ENCODE measurements around the gene ADCYAP1.

The ADCYAP1 gene

DNA sequence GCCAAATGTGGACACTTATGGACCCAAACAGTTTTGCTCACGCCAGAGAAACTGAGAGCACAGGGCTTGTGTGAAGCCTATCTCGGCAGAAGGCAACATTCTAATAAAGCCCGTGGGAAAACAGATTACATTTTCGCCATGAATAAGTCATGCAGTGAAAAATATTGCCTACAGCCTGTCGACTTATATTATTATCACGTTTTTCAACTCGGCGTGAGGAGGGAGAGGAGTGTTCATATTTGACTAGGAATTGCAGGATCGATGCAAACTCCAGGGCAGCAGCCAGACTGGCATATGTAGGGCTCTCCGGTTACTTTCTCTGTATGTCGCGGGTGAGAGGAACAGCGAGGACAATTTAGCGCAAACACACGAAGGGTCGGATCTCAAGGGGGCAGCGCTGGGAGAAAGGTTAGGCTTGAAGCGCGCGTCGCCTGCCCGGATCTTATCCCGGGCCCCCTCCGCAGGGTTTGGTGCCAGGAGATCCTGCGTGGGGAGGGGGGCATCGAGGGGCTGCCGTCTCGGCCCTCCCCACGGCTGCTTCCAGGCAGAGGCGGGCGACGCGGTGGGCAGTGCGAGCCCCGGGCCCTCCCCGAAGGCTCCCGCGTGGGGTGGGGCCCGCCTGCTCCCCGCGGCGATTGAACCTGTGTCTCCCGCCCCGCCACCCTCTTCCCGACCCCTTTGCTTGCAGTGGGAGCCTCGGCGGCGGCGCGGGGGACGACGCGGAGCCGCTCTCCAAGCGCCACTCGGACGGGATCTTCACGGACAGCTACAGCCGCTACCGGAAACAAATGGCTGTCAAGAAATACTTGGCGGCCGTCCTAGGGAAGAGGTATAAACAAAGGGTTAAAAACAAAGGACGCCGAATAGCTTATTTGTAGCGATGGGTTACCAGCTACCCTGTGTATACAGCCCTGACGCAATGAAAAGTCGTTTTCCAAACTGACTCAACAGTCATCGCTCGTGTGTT lies 4.4 kb downstream of the ADCYAP1 start:
- peak; percentile 44 for DNase-seq

DNA sequence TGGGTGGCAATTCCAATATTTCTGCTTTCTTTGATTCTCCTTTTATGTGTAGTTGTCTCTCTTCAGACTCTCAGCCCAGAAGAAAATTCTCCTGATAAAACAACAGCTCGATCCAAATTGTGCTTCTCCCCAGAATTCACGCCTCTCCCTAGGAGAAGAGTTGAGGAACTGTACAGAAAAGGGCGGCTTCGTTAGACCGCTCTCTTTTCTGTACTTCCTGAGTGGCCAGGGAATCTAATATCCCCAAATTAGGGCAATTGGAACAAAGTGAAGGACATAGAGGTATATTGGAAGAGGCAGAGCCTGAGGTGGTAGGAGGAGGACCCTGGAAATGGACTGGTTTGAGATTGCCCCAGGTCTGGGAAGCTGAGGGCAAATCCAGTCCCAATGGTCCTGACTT lies 5.6 kb downstream of the ADCYAP1 start:
- no peak for DNase-seq

DNA sequence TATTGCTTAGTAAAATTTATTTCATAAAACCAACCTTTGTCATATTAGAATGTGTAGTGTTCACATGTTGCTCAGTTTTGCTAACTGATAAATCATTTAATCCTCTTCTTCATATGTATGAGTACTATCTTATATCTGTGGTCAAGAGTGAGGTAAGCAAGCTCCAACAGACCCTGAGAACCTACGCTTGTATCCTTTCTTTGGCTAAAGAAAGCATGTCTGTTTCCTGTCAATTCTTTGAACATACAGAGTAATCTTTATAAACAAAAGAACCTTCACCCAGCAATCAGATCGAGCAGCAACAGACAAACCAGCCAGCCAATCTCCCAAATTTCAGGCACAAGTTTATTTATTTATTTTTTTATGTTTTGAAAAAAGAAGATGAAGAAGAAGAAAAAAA lies 6.4 kb downstream of the ADCYAP1 start:
- no peak for DNase-seq

DNA sequence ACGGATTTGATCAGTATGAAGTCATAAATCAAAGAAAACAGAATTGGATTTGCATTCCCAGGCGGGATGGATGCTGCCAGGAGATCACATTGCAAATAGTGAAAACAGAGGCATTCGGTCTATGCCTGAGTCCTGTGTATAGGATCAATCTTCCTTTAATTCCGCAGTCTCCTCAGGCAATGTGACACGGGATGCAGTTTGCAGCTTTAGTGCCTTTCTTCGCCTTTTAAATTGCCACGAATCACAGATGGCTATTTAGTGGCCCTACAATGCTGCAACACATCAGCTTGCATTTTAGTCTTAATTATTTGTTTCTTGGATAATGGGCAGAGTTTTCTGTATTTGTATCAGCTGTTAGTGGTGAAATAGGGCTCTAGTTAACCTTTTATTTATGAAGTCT lies 6.8 kb downstream of the ADCYAP1 start:
- no peak for DNase-seq

DNA sequence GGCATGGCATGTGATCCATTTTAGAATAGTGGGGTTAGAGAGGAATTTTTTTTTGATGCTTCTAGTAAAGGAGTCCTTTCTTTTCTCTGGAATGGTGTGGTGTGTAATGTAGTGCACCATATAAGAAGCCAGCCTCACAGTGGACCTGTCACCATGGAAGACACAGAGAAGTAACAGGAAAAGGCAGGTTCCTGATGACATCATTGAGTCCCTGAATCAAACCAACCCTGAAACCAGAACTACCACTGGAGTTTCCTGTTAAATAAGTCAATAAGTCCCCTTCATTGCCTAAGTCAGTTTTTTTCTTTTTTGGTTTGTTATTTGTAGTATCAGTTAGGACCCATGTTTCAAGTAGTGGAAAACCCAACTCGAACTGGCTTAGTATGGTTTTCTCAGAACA lies 11.9 kb downstream of the ADCYAP1 start:
- DNase-seq, result no peak

DNA sequence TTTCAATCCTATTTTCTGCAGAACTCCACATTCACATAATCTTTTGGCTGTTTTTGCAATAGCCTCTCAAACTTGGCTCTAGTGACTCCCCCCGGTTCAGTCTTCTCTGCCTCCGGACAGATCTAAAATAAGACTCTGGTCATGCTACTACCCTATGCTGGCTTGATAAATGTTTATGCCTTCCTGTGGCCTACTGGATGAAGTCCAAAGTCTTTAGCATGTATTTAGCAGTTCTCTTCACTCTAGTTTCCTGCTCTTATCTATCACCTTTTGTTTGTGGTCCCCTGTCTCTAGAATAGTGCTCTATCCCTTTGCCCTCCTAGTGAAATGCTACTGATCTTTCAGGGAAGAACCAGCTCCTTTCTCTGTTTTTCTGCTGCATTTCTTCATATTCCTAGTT lies 14.4 kb downstream of the ADCYAP1 start:
- DNase-seq, result no peak

DNA sequence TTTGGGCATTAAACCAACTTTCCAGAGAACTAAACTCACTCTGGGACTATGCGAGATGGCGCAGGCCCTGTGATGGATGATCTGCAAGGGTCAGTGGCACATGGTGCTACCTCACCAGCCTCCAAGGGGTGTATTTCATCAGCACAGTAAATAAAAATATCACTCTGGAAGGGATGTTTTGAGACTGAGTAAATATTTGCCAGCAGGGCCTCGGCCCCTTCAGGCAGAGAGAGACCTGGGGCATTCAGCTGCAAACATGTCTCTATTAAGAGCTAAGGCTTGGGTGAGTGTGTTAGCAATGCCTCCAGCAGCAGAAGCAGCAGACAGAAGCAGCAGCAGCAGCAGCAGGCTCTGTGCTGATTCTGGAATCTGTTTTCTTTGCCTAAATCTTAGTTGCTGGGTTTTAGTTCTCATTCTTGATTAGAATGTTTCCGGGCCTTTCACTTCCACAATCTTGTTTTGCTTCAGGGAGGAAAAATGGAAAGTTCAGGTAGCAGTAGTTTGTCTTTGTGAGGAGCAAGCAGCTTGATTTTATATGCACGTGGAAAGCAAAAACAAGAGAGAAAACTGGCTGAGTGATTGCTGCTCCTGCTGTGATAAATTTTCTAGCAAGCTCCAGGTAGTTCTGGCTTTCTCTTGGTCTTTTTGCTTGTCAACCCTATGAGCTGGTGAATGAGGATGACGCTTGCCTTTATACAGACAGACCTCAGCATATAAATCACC lies 18.6 kb downstream of the ADCYAP1 start:
- DNase-seq, result no peak

DNA sequence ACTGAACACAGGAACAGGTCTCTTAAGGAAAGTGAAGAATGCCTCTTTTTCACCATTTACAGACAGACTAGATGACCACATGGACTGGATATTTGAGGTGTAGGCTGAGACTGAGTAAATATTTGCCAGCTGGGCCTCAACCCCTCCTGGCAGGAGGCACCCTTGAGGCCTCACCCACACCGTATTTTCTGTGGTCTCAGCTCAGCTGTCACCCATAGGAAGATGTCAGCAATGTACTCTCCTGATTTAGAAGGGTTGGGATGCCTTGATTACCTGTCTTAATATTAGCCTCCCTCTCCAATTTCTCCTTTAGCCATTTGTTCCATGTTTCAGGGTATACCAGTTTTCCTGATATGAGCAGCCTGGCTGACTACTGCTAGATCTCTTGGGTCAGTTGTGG lies 20.3 kb downstream of the ADCYAP1 start:
- no peak for DNase-seq

DNA sequence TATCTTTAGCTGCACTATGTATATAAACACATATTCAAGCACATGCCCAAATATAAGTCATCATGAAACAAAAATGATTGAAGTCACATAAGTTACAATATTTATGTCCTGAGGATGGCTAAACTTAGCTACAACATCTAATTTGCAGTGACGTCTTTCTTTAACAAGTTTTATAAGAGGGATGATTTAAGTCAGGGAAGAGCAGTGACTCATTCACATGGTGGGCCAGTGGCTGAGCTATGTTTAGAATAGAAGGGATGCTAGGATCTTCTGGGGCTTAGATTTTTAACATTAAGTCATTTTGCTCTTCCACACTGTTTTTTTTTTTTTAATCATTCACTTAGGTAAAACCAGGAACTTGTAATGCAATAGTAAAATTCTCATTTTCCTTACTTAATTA lies 22.3 kb downstream of the ADCYAP1 start:
- no peak for DNase-seq

DNA sequence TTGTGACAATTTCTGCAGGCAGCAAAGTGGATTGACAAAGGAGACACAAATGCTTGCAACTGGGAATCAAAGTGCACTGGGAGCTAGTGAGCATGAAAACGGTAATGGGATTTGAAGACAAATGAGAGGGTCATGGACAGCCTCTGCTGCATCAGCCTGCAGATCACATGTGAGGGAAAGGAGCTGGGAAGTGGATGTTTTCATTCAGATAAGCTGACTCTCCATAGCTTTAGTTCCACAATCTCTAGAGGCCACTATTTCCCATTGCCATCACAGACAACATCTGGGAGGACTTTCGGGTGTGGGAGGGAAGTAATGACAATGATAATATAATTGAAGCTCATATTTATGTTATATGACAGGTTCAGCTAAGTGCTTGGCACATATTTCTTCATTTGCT lies 28.4 kb downstream of the ADCYAP1 start:
- DNase-seq, result no peak

DNA sequence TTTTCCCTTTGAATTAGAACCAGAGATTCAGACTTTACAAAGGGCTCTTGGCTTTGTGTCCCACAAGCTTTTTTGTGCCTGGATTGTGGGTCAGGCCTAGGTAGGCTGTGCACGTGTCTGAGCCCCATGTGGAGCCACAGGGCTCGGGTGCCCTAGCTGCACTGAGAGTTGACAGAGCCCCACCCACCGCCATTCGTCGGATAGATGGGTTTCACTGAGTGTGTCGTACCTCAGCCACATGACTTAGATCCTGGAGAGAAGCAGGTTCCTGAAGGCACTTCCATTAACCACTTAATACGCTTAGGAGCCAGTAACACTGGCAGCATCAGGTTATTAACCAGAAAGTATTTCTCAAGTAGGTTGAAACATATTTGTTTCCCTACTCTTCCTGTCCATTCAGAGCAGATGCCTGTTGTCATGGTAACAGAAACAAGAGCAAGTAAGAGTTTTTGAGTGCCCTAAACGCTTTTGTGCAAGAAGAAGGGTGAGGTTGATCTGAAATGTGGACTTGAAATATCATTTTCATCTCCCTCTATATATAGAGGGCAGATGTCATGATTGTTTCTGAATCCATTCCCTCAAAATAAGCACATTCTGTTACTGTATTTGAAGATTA lies 30.0 kb downstream of the ADCYAP1 start:
- DNase-seq, result no peak

DNA sequence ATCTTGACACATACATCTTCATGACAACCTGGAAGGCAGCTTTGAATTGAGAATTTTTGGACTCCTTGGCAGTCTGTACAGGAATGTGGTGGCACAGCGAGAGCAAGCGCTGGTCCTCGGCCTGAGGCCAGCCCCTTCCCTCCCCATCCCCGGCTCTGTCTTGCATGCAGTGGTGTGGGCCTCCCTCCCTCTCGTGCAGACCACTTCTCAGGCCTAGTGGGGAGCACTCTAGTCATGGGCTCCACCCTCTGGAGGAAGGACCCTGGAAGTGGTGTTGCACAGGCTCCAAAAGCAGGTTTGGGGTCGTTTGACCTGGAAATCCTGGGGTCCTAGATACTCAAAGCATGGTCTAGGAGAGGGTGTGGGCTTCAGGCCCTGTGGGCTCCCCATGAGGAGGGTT lies 32.3 kb downstream of the ADCYAP1 start:
- no peak for DNase-seq

DNA sequence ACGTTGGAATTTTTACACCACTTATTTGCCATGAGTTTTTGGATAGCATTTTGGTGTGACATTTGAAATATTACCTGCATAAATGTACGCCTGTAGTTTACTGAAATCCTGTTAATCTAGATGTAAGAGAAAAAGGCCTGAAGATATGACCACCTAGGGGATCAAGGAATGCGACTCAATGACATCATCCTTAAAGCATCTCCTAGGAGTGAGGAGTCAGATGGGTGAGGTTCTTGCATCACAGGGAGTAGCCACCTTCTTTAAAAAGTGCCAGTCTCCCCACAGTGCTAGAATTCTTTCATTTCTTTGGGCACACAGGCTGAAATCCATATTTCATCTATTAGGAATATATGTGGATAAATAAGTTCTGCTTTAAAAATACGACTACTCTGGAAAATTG lies 34.5 kb downstream of the ADCYAP1 start:
- no peak for DNase-seq

DNA sequence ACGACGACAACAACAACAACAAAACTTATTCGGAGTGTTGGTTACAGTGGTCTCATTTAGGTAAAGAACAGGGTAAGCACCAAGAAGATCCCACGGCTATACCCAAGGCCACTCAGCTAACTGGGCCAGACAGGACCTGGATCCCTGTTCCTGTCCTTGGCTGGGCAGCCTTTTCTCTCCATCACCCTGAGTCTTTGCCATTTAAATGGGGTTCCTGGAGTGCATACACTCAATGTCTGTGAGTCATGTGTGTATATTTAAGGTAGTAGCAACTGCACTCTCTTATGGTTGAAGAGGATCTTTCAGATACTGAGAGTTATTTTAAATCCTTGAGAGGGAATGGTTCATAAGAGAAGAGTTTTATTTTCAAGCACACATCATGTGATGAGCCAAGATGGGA lies 35.3 kb downstream of the ADCYAP1 start:
- DNase-seq, result no peak

DNA sequence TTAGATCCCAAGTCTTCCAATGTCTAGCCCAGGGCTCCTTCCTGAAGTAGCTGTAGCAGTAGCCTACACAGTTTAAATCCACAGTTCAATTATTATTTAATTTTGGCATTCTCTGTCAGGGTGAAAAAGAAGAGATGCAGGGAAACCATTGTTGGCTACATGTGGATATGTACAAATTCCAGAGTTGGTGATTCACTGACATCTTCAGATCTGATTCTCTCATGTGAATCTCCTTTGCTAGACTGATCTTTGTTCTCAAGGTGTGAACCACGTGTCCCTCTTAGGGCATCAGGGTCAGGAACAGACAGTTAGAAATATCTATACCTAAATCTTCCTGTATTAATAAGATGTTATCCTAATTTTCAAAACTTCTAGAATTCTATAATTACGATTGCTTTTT lies 36.7 kb downstream of the ADCYAP1 start:
- DNase-seq, result no peak

DNA sequence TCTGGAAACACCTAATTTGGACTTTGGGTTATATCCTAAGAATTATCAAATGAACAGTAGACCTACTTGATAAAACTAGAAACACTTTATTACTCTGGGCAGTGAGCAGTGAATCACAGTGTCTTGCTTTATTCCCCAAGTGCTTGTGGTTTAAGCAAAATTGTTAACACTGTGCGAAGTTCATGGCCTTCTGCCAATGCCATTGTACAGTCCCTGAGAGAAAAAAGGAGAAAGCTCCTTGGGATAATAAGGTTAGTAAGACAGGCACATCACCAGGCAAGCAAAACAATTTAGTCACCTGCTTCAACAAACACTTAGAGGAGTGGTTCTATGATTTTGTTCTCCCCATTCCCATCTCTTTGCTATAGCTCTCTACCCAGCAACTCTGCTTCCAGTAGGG lies 39.8 kb downstream of the ADCYAP1 start:
- DNase-seq, result no peak

DNA sequence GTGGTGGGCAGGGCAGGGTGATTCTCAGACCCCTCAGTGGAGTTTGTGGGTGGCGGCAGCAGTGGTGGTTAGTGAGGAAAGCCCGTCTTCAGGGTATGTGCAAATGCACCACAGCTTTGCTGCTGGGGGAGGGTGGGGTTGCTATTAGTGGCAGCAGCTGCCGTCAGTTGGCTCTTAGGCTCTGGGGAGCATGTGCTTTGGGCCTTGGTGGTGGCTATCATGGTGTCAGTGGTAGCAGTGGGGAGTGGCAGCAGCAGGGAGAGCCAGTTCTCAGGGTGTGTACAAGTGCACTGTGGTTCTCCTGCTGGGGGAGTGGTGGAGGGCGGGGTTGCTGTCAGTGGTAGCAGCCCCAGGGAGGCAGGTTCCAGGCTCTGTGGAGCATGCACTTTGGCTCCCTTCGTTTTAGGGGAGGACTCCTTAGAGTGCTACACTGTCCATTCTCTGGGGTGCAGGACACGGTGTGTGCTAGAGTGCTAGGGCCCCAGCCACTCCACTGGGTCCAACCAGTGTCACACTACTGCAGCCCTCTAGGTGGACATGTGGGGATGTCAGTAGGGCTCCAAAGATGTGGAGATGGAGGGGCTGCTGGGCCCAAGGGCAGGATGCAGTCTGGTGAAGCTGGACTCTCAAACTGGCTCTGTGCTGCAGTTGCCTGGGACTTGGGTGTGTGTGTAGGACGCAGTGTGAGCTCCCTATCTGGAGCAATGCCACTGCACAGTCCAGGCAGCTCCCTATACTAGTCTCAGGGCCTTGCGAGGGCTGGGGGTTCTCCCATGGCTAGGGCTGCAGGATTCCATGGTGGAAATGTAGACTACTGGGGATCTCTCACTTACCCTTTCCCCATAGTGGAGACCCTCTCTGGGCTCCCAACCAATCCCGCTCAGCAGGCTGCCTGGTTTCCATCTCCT lies 45.3 kb downstream of the ADCYAP1 start:
- no peak for DNase-seq

DNA sequence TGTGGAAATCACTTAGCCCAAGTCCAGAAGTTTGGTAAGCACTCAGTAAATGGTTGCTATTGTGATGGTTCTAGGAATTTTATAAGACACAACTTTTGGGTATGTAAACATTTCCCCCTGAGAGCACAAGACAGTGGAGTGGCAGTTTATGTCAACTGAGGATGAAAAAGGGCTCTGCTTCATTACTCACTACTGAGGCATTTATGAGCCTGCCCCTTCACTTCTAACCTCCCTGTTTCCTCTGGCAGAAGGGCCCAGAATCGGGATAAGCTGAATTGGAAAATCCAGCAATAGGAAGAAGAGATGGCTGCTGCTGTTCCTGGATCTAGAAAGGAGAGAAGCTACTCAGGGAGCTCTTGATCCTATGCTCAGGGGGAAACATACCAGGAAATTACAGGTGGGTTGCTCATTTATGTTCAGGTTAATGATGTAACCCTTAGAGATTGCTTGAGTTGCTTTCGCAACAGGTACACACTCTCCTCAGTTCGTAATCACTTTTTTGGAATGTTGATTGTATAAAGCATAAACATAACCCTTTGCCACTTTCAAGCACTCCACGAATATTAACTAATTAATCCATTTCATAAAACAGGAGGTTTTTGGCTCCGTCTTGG lies 46.3 kb downstream of the ADCYAP1 start:
- no peak for DNase-seq

DNA sequence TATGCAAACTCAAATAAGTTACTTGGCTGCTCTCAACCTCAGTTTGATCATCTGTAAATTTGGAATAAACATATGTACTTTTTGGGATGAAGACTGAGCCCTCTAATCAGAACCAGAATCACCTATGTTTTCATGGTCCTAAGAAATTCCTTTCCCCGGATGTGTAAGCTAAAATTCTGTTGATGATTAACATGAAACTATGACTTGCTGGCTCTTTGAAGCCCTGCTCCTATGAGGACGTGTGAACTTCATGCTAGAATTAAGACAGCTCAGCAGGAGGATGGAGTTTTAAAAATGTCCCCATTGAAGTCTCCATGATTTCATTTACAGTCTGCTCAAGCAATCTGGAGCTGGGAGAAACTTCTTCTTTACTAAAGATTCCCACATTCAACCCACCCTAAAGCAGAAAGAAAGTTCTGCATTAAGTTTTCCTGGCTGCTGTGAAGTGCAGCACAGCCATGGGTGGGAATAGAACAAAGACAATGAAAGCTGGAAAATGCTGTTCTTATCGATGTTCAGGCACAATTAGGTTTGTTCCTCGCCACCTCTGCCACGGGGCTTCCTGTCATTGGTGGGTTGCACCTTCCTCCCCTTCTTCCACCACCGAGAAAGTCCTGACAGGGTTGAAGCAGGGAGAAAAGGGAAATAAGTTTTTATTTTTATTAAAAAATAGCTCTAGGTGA lies 50.9 kb downstream of the ADCYAP1 start:
- DNase-seq, result no peak

DNA sequence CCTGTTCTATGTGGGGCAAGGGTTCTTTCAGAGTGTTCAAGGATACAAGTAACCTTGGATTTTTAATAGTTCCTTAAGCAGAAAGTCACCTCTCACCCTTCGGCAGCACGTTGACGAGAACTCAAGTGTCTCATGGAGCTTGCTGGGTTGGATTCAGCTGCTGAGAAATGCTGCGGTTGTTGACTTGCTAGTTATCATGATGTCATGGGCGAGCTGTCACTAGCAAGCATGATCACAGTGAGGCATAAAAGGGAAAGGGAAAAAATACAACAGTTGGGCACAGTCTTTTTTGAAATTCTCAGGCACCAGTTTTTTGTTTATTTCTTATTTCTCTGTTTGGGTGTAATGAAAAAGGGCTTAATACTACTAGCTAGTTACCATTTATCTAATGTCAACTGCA lies 53.2 kb downstream of the ADCYAP1 start:
- no peak for DNase-seq

DNA sequence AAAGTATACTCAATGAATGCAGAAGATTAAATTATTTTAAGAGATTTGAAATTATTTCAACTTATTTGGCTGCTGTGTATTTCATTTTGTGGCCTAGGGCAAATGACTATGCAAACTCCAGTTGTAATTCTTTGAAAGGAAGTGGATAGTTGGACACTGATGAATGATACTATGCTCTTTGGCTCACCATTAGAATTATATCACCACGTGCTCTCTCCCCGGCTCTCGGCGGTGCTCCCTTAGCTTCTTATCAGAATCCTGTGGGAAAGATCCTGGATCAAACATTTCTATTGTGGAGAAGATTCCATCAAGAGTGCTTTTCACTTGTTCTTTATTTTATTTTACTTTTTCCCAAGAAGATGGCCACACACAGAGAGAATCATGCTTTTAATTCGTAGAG lies 55.2 kb downstream of the ADCYAP1 start:
- no peak for DNase-seq

Measured in right kidney (tissue), 1 donor.